Bronchial epithelial cell (primary cell): ENCODE data around the gene MYO10. TPM values are rescaled to one million over a fixed set of nuclear protein-coding genes. Genes with fewer than 3 reads are reported as not detected.

Source experiments
- DNase-seq: peaks from one replicate; pipeline ENCODE4 v3.0.0-alpha.2; 2010; ENCODE audit warnings: low read depth
- FAIRE-seq: peaks from 2 replicates; lab custom pipeline; 2011; peaks lifted over from hg19 to GRCh38; lab: Jason Lieb, UNC
- H3K27me3 ChIP-seq: 2 replicates; pipeline ENCODE4 v1.5.1; 2011; ENCODE audit warnings: low read length; ENCODE audit not compliant: control insufficient read depth, insufficient read depth
- H3K36me3 ChIP-seq: 2 replicates; pipeline ENCODE4 v1.5.1; 2011; ENCODE audit warnings: low read length; ENCODE audit not compliant: control insufficient read depth, insufficient read depth
- H3K4me3 ChIP-seq: 2 replicates; pipeline ENCODE4 v1.5.1; 2011; ENCODE audit warnings: mild to moderate bottlenecking, low read depth, low read length, control low read depth
- total RNA-seq: library from RNA; depleted of rRNA; stranded (reverse); fragments of >200 nt; gene quantifications from 2 replicates; pipeline ENCODE4 v1.2.1, GENCODE V29; 2014
- TF ChIP-seq, protein P1 (sequence below): IDR thresholded peaks from 2 replicates; pipeline ENCODE4 v1.5.1; 2011; ENCODE audit warnings: mild to moderate bottlenecking, moderate library complexity, low read length, control low read depth, inconsistent platforms; ENCODE audit not compliant: insufficient read depth, severe bottlenecking

The MYO10 gene
- total RNA-seq, 1 donor from 2014 or later = 39.5 TPM

GRCh38 chr5:16619136-16619535 is 317.0 kb downstream of the MYO10 start:
- Histone ChIP-seq H3K36me3 (no peaks in the 10 kb centered on the region), H3K4me3 (no peak overlapping the region), H3K27me3 (peaks cover 10% of the 10 kb centered on the region)
- DNase-seq = no peak
- FAIRE-seq = no peak
- TF ChIP-seq, protein P1, sequence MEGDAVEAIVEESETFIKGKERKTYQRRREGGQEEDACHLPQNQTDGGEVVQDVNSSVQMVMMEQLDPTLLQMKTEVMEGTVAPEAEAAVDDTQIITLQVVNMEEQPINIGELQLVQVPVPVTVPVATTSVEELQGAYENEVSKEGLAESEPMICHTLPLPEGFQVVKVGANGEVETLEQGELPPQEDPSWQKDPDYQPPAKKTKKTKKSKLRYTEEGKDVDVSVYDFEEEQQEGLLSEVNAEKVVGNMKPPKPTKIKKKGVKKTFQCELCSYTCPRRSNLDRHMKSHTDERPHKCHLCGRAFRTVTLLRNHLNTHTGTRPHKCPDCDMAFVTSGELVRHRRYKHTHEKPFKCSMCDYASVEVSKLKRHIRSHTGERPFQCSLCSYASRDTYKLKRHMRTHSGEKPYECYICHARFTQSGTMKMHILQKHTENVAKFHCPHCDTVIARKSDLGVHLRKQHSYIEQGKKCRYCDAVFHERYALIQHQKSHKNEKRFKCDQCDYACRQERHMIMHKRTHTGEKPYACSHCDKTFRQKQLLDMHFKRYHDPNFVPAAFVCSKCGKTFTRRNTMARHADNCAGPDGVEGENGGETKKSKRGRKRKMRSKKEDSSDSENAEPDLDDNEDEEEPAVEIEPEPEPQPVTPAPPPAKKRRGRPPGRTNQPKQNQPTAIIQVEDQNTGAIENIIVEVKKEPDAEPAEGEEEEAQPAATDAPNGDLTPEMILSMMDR = no peak

GRCh38 chr5:16618138-16618897 is 317.8 kb downstream of the MYO10 start:
- no peak for DNase-seq
- FAIRE-seq = no peak
- Histone ChIP-seq H3K4me3 (no peak overlapping the region), H3K27me3 (peaks cover 10% of the 10 kb centered on the region), H3K36me3 (no peaks in the 10 kb centered on the region)
- TF ChIP-seq, protein P1 = no peak

DNA sequence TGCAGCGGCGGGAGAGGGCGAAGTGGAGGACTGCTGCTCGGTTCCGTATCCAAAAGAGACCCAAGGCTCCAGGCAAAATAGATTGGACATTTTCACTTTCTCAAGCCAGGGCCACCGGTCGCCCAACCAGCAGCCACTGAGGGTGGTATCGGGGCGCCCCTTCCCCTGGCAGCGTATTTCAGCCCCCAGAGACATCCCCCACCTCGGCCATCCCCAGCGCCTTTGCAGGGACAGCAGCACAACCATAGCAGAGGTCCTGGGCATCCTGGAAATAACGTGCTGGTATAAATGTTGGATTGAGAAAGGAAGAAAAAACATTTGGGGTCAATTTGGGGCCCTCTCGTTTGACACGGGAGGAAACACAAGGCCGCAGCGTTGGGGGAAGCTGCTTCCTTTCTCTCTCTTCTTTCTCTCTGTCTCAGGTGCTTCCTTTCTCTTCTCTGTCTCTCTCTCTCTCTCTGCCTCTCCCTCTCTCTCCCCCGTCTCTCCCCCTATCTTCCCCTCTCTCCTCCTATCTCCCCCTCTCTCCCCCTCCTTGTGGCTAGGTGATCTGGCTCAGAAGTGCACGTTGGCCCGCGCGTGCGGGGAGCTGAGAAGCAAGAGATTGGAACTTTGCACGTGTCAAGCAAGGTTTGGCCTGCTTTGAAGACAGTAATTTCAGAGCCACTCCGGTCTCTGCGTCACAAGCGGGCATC is 318.7 kb downstream of the MYO10 start:
- Histone ChIP-seq H3K4me3 (peak overlapping the region; percentile 46), H3K36me3 (no peaks in the 10 kb centered on the region), H3K27me3 (peaks cover 10% of the 10 kb centered on the region)
- FAIRE-seq = no peak
- TF ChIP-seq, protein P1 = no peak
- DNase-seq = no peak

GRCh38 chr5:16616536-16617273 is 319.4 kb downstream of the MYO10 start, which contains the start of gene RETREG1:
RETREG1 (minus strand) TSS chr5:16616997; CDS start chr5:16616971, 26 bp downstream.
- Histone ChIP-seq H3K27me3 (peaks cover 10% of the 10 kb centered on the region), H3K36me3 (no peaks in the 10 kb centered on the region), H3K4me3 (peak within 1 kb of the TSS; percentile 46)
- TF ChIP-seq, protein P1 = no peak
- DNase-seq (peak; percentile 4), FAIRE-seq (no peak)

DNA sequence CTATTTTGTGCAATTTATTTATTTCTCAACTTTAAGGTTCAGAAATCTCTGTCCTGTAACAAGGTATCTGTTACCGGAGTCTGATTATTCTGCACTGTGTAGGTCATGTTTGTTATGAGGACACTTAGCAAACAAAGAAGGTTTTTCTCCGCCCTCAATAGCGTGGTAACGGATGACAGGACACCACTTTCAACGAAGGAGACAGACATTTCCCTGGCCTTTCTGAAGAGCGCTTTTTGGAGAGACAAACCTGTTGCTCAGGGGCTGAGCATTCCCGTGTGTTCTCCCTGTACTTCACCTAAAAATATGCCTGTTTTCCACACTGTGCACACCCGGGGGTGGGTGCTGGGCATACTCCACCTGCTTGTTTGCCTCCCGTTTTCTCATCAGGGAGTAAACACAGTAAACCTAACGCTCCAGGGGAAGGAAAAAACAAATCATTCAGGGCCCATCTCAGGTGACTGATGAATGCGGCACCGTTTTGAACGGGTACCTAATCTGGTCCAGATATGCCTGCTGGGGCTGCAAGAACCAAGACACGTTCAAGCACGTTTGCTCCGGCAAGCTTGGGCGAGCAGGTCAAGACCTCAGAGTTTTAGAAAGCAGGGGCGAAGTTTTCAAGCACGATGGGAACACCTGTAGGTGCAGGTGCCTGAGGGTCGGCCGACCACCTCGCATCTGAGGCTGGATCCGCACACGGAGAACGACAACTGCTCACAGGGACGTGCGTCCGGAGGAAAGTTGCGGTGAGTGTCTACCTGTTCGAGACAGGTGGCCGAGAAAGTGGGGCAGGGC is 320.1 kb downstream of the MYO10 start:
- TF ChIP-seq, protein P1 = no peak
- H3K36me3 ChIP-seq = no peaks in the 10 kb centered on the region
- peak overlapping the region; percentile 46 for H3K4me3 ChIP-seq
- DNase-seq (peak; percentile 31), FAIRE-seq (no peak)
- H3K27me3 ChIP-seq = peaks cover 10% of the 10 kb centered on the region
